GM19351 (cell line): Measurements from ENCODE around the gene DCC.

Source experiments
- ATAC-seq: cut with Tn5 transposase; IDR thresholded peaks from one replicate; pipeline ENCODE4 v1.9.1; 2021; ENCODE audit warnings: mild to moderate bottlenecking, moderate library complexity; ENCODE audit not compliant: unreplicated experiment

The DCC gene

DNA sequence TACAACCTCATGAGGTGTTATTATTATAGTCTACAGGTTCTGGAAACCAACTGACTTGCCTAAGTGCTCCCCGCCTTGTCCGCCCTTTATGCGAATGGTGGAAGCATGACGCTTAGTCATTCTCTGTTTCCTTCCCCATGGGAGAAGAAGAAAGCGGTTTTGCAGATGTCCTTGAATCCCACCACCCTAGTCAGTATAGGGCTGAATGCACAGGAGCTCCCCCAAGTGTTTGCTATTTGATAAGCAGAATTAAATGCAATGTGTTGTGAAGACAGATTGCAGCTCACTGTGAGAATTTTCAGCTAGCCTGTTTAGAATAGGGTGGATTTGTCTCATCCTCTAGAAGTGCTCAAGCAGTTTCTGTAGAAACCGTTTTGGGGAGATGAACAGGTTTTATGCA is 652.0 kb downstream of the DCC start:
- ATAC-seq = no peak

DNA sequence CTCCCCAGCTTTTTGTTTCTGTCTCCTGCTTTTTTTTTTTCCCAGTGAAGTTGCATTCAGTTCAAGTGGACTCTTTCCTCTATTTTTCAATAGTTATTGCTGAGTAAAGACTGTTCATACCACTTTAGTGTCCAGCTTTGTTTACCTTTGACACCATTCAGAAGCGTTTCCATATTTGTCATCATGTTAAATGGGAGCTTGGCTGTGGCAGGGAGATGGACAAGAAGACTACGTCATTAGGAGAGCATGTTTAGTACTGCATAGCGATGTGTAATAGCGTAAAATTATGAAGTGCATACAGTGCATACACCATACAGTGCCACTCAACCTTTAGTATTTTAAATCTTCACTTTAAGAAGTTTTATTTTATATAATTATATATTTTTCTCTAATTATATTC is 655.9 kb downstream of the DCC start:
- ATAC-seq = no peak

GRCh38 chr18:52999633-53000032 is 659.6 kb downstream of the DCC start:
- no peak for ATAC-seq

DNA sequence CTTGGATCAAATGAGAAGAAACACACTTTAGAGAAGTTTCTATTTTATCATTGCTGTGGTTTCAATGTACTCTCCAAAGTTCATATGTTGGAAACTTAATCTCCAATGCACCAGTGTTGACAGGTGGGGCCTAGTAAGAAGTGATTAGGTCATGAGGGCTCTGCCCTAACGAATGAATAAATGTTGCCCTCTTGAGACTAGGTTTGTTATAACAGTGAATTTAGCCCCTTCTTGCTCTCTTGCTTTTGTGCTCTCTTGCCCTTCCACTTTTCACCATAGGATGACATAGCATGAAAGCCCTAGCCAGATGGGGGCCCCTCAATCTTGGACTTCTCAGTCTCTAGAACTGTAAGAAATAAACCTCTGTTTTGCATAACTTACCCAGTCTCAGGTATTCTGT is 664.8 kb downstream of the DCC start:
- ATAC-seq = no peak

GRCh38 chr18:53018791-53019190 is 678.8 kb downstream of the DCC start:
- ATAC-seq = no peak

GRCh38 chr18:53025247-53025646 is 685.2 kb downstream of the DCC start:
- no peak for ATAC-seq

DNA sequence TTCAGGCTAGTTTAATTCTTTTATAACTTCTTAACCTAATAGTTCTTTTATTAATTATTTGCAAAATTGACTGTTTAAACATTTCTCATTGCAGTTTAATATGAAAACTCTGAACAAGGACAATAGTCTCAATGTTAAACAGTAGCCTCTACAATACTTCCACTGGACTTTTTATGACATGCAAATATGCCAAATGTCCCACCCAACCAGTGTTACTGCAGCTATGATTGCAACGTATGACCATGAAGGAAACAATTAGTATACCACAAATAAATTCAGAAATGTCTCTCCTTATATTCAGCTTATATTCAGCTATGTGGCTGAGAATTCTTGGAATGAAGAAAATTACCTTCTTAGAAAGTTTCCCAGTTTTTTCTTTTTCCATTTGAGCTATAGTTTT is 688.6 kb downstream of the DCC start:
- no peak for ATAC-seq

DNA sequence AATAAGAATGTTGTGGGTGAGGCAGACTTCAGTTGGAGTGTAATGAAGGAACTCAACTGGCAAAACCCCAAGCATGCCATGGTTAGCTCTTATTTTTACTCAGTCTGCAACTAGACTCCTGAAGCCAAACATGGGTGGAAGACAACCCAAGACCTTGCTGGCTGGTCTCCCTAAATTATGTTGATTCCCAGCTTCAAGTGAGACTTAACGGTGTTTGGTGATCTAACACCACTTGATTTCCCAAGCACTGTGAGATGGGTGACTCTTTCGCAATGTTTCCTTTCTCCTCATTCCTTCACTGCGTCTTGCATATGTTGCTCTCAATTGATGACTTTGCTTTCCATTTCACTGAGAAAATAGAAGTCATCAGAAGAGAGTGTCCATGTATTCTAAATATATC is 693.1 kb downstream of the DCC start:
- no peak for ATAC-seq

DNA sequence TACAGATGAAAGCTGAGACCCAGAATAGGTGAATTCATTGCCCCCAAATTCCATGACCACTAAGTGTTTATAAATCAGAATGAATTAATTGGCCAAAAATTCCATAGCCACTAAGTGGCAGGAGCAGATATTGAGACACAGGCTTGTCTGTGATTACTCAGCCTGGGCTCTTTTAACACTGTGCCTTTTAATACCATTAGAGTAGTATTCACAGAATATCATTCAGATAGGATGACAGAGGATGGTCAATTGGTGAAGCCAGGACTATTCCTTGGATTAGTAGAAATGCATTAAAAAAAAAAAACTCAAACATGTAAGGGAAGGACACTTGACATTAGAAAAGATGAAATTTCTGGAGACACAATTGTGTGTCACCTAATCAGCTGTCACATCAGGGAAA is 698.6 kb downstream of the DCC start:
- ATAC-seq = no peak

GRCh38 chr18:53040286-53040685 is 700.3 kb downstream of the DCC start:
- ATAC-seq = no peak

- ATAC-seq = no peak
Measured at GRCh38 chr18:53056064-53056463, 716.1 kb downstream of the DCC start.

GRCh38 chr18:53070788-53071187 is 730.8 kb downstream of the DCC start:
- ATAC-seq = no peak

DNA sequence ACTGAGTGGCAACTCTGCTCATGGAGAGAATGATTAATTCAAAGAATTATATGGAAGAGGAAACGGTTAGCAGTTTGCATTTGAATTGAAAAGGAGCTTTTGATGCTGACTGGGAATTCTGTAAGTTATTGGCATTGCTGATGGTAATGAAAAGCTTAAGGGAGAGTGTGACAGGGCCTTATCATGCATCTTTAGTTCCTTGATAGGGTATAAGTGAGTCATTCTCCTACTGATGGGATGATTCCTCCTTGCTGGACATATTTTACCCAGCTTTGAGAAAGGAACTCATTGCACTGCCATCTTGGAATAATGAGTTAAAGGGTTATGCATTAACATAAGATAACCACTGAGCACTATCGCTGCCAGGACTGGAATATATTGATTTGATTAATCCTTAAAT is 740.7 kb downstream of the DCC start:
- ATAC-seq = no peak

DNA sequence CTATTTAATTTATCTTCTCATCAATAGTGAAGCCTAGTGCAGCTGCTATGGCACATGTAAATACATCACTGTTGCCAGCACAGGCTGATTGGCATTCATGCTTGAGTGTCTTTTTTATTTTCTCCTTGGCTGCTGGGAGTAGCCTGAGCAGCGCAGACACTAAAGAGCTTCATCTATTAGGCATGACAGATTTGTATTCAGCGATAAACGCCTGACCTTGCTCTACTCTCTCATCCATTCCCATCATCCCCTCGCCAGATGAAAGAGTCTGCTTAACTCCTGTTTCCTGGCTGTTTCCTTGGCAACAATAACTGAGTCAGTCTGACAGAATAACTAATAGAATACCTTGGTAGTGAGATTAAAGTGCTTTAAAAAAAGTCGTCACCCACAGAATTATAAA is 753.6 kb downstream of the DCC start:
- ATAC-seq = no peak

DNA sequence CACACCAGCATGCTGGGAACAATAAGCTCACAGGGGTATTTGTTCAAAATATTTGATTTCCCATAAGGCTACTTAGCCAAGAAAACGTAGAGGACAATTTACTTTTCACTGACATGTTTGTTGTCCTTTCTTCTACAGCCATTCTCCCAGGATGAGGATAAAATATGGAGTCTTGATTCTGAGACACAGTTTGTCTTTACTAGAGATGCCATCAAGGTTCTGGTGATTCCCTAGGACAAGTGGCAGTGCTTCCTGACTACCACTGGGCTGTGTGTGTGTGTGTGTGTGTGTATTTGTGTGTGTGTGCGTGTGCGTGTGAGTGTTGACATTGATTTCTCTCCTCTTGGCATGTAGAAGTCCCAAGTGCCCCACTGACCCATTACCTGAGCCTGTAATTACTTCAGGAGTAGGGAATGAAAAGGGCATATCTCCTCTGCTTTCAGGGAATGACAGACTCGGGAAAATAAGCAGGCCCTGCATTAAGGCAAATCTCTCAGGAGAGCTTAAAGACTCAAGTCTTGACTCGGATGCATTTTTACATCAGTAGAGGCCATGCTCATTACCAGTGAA is 761.6 kb downstream of the DCC start:
- no peak for ATAC-seq

DNA sequence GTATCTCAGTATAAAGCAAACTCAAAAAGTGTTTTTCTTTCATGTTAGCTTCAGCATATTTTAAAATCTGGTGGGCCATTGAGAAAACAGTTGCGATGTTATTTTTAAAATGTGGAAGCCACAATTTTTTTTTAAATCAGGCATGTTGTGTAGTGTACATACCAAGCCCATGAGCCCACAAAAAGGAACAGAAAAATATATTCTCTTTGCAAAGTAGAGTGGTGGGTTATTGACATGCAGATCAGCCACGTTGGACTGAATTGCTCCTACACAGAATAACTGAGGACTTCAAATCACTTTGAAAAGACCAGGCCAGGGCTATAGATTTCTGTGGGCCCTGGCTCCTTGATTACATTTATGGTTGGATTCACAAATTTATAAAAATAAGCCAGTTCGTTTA is 774.4 kb downstream of the DCC start:
- ATAC-seq = no peak

GRCh38 chr18:53115876-53116585 is 776.0 kb downstream of the DCC start:
- no peak for ATAC-seq

- ATAC-seq = no peak
Measured at GRCh38 chr18:53117851-53118250, 777.9 kb downstream of the DCC start.

GRCh38 chr18:53126210-53126609 is 786.2 kb downstream of the DCC start:
- no peak for ATAC-seq

DNA sequence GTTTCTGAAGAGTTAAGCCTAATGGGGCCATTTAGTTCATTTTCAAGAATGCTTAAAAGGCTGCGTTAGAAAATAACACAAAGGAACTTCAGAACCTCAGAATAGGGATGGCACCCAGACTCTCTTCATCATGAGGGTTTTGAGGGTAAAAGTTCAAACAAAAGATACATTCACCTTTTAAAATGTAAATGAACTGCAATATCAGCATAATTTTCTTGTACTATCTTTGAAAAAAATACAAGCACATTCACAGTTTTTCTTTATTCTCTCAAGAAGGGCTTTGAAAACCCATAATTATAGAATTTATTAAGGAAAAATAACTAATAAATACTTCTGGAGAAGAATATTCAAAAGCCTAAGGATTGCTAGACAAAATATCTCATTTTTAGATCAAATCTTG is 791.0 kb downstream of the DCC start:
- no peak for ATAC-seq

GRCh38 chr18:53134711-53135110 is 794.7 kb downstream of the DCC start:
- no peak for ATAC-seq

DNA sequence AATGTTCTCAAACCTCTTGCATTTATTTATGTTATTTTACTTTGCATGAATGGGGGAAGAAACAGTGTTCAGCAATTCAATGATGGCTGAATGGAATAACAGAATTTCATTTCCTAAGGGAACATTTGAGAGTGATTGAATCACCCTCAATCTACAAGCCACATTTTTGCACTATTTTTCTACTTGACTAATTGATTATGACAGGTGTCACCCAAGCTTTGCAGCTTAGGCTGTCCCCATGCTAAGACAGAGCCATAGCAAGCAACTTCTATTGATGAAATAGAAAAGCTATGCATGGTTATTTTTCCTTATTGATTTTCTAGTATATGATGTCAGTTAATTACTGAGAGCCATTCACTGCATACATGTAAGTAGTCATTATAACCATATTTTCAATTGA is 795.7 kb downstream of the DCC start:
- ATAC-seq = no peak
